GM19023 (cell line): ENCODE measurements around the gene CPEB4.

ENCODE experiments used
- ATAC-seq: cut with Tn5 transposase; IDR thresholded peaks from one replicate; pipeline ENCODE4 v1.9.1; 2021; ENCODE audit warnings: mild to moderate bottlenecking, moderate library complexity; ENCODE audit not compliant: unreplicated experiment

Gene CPEB4

DNA sequence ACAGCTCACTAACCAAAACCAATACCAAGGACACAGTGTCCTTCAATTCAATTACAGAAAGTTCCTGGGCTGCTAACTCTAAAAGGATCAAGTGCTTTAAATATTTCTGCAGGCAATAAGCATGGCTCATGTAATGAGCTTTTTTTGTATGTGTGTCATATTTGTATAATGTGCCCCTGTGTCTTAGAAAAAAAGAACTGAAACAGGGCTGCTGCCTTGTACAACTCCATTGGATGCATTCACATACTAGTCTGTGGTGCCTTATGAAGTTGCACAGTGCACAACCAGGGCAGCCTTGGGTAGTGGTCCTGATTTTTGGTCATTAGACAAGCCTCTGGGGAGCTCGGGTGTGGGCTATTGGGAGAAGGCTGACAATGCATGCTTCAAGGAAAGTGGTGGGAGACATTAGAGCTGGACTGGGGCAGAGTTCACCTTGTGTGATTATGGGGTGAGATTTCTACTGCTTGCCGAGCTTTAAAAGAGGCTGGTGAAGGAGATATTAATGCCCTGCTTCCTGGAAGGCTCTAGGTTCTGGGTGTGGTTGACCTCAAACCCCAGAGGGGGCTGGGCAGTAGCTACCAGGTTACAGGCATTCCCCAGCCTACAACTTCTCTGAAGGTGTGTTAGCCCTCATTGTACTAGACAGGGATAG, 3.6 kb upstream of the CPEB4 start:
- ATAC-seq, result no peak

DNA sequence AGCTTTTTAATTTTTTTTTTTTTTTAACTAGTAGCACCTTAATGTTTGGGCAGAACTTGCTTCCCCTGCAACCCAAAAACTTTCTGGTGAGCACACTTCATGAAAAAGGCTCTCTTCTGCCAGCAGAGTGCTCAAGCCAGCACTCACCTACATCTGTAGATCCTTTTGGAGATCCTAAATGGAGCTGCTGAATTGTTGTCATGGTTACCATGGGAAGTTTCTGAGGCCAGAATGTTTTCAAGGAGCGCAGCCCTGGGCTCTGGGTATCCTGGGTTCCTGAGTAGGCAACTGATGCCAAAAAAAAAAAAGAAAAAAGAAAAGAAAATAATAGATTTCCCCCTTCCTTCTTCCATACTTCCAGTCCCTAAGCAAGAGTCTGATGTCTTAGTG, 3.1 kb upstream of the CPEB4 start:
- ATAC-seq, result no peak

DNA sequence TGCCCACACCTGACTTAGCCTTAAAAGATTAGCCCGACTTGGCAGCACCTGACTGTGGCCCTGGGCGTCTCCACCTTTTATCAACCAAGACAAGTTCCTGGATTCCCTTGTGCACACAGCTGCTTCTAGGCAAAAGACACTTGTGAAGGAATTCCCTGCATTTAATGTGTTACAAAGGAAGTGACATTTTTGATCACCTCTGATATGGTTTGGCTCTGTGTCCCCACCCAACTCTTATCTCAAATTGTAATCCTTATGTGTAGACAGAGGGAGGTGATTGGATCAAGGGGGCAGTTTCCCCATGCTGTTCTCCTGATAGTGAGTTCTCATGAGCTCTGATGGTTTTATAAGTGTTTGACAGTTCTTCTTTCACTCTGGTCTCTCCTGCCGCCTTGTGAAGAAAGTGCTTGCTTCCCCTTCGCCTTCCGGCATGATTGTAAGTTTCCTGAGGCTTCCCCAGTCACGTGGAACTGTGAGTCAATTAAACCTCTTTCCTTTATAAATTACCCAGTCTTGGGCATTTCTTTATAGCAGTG, 2.6 kb upstream of the CPEB4 start:
- ATAC-seq, result no peak

DNA sequence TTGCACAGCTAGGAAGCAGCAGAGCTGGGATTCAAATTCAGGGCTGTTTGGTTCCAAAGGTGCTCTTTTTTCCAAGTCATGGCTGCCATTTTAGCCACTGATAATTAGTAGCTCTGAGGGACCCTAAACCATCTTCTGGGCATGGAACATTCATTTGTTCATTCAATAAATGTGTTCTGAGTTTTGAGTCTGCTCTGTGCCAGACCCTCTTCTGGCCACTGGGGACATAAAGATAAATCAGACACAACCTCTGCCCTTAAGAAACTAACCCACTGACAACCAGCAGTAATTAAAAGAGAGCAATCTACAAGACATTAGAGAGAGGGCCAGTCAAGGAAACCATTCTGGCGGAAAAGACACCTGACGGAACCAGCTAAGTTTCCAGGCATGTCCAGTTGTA, 2.0 kb upstream of the CPEB4 start:
- ATAC-seq, result no peak

DNA sequence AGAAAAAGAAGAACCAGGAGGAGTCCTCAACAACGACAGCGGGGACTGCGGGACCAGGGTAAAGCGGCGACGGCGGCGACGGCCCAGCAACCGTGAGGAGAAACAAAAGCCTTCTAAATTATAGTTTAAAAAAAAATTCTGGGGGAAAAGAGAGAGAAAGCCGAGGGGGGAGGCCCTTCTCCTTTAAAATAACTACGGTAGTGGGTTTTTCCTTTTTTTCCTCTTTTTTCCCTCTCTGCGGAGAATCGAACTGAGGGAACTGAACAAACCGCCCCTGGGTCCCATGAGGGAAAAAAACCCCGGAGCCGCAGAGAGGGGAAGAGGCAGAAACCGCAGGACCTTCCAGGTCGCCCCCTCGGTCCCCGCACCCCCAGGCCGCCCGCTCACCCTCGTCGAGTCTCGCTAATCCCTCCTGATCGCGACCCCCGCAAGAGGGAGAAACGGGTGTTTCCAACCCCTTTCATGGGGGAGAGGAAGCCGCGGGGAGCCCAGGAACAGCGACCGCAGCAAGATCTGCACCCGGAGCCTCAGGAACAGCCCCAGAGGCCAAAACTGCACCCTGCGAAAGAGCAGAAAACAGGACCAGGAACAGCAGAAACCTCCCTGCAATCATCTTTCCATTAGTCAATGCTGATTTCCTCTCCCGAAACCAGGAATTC, 453 bp downstream of the CPEB4 start:
- ATAC-seq, result no peak

- no peak for ATAC-seq
Measured at GRCh38 chr5:173890195-173890991, 2.2 kb downstream of the CPEB4 start.

- ATAC-seq, result no peak
Measured at GRCh38 chr5:173891308-173892116, 3.4 kb downstream of the CPEB4 start.

- no peak for ATAC-seq
Measured at GRCh38 chr5:173893192-173893561, 5.0 kb downstream of the CPEB4 start.

GRCh38 chr5:173895401-173896165, 7.4 kb downstream of the CPEB4 start:
- ATAC-seq, result no peak

DNA sequence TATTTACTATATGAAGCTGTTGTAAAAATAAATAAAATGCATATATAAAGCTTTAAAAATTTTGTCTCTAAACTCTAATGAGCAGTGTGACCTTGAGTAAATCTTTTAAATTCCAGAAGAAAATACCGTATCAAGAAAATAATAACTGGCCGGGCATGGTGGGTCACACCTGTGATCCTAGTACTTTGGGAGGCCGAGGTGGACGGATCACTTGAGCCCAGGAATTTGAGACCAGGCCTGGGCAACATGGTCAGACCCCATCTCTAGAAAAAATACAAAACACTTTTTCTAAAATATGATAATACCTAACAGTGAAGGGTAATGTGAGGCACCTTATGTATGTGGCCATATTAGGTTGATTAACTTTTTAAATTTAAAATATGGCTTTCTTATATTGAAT, 8.5 kb downstream of the CPEB4 start:
- no peak for ATAC-seq

DNA sequence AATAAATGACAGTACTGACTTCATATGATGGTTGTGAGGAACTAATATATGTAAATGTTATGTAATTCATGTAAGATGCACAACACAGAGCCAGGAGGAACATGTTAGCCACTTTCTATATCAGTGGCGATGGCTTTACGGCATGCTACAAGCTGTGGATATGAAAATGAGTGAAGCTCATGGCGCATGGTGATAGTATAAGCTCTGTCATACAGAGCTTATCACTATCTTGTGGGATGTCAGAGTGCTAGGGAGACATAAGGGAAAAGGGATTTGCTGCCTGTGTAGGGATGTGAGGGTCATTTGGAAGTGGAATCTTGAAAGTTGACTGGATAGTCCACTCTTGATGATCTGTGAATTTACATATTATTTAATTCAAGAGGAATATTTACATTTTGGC, 13.6 kb downstream of the CPEB4 start:
- no peak for ATAC-seq

- ATAC-seq, result no peak
Measured at GRCh38 chr5:173902334-173902733, 14.2 kb downstream of the CPEB4 start.

GRCh38 chr5:173902743-173903142, 14.6 kb downstream of the CPEB4 start:
- no peak for ATAC-seq

GRCh38 chr5:173903396-173904140, 15.4 kb downstream of the CPEB4 start:
- ATAC-seq, result no peak

DNA sequence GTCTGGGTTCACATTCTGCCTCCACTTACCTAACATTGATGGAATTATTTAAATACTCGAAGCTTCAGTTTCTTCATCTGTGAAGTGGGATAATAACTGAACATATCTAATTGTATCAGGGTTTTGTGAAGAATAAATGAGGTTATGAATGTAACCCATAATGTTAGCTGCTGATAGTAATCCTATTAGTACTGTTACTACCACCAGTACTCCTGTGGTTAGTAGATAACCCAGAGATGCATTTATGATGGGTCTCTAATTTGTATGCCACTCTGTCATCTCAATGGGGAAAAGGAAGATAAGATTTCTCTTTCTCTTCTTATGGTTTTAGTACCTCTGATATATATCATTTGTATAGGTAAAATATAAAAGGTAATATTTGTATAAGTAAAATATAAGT, 16.0 kb downstream of the CPEB4 start:
- ATAC-seq, result no peak

DNA sequence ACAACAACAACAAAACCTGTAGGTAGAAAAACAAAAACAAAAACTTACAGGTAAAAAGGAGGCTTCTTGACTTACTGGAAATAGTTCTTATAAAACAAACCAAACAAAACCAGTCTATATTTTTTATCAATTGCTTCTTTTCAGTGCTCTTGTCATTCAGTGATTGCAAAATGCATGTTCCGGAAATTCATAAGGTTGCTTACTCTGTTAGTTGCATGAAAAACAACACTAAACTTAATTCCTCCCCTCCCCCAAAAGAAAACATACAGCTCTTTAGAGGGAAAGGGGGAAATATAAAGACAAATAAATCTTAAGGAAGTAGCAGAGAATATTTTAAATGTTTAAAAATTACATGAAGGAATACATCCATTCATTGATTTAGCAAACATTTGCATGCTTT, 19.1 kb downstream of the CPEB4 start:
- no peak for ATAC-seq

DNA sequence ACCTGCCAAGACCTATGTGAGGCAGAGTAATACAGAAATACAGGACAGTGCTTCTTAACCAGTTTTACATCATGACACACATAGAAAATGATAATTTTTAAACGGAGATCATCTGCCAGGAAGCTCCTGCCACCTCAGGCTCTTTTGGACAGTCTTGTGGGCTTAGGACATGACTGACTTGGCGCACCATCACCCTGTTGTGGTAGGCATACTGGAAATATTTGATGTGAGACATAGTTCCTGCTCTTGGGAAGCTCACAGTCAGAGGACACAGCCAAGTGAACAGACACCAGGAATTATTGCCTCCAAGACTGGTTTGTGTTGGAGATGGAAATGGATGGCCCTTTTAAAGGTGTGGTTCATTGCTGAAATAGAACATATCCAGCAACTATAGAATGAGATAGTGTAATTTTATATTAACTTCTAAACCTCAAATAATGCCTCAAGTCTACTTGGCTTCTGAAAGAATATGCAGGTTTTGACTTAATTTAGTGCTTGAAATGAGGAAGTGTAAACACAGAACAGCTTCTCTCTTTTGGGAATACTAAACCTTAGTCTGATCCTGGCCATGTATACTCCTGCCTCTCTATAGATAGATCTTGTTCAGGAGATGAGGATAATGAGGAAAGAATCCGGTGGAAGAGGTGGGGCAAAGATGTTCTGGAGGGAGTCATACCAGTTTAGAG, 19.7 kb downstream of the CPEB4 start:
- no peak for ATAC-seq

DNA sequence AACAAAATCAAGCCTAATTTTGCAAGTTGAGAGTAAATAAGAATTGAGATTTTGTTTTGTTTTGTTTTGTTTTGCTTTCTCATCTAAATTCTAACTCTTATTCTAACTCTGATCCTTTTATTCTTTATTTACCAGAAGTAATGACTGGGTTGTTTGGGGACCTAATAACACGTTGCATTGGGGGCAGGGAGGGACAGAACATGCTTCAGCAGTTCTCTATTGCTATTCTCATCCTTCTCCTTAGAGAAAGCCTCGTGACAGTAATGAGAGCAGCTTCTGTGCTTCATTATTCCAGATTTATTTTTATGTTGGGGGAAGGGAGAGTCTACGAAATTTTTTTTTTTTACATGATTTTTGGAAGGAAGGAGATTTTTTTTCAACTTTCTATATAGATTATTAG, 21.1 kb downstream of the CPEB4 start:
- no peak for ATAC-seq

GRCh38 chr5:173910215-173910614, 22.1 kb downstream of the CPEB4 start:
- ATAC-seq, result no peak
